Kidney (tissue), 14 donors: ENCODE results near the gene ARSJ. TPM values are rescaled to one million over a fixed set of nuclear protein-coding genes. Genes with fewer than 3 reads are reported as not detected.

Experiments
- DNase-seq, 5 donors: peaks; one replicate each; pipeline ENCODE4 v3.0.0-alpha.2; 2013 to 2020
- FAIRE-seq: peaks from 2 replicates; lab custom pipeline; 2012; peaks lifted over from hg19 to GRCh38; lab: Jason Lieb, UNC
- H3K27ac ChIP-seq, 2 donors: one replicate each; pipeline ENCODE4 v1.7.0; 2013; ENCODE audit warnings: low read depth in 2 of 2, low read length in 2 of 2, inconsistent platforms in 1 of 2
- H3K27me3 ChIP-seq: one replicate; pipeline ENCODE4 v1.7.1; 2013; ENCODE audit warnings: low read length, inconsistent platforms; ENCODE audit not compliant: control insufficient read depth, insufficient read depth
- H3K36me3 ChIP-seq, 3 donors: one replicate each; pipeline versions ENCODE4 v1.7.0 to v1.7.1; 2013; ENCODE audit warnings: low read length in 3 of 3, control low read depth in 1 of 3, inconsistent platforms in 1 of 3; ENCODE audit not compliant: insufficient read depth in 3 of 3, control insufficient read depth in 2 of 3
- H3K4me1 ChIP-seq, 3 donors: one replicate each; pipeline versions ENCODE4 v1.7.0 to v1.7.1; 2013; ENCODE audit warnings: low read length in 3 of 3, inconsistent platforms in 1 of 3, low read depth in 1 of 3; ENCODE audit not compliant: control insufficient read depth in 2 of 3, insufficient read depth in 2 of 3
- H3K4me3 ChIP-seq, 3 donors: one replicate each; pipeline versions ENCODE4 v1.7.0 to v1.8.1; 2013; ENCODE audit warnings: low read length in 3 of 3, control low read depth in 1 of 3, inconsistent platforms in 1 of 3
- H3K9ac ChIP-seq, 3 donors: one replicate each; pipeline versions ENCODE4 v1.7.0 to v1.7.1; 2013; ENCODE audit warnings: low read length in 3 of 3, control low read depth in 1 of 3, inconsistent platforms in 1 of 3
- H3K9me3 ChIP-seq, 3 donors: one replicate each; pipeline versions ENCODE4 v1.7.0 to v1.7.1; 2013; ENCODE audit warnings: low read length in 3 of 3, control low read depth in 1 of 3, inconsistent platforms in 1 of 3; ENCODE audit not compliant: control insufficient read depth in 2 of 3, insufficient read depth in 1 of 3
- CTCF ChIP-seq: IDR thresholded peaks from 3 replicates; pipeline ENCODE4 v1.5.1; 2012; ENCODE audit warnings: mild to moderate bottlenecking, moderate library complexity, borderline replicate concordance; ENCODE audit not compliant: insufficient read depth; ENCODE audit errors: extremely low read depth
- intact Hi-C: fragments of 100-400 bp; cut with DNase I; formaldehyde crosslinking; loops from one replicate; pipeline ENCODE4 v1.11.1; 2022
- polyA plus RNA-seq: library from polyadenylated mRNA; stranded (reverse); fragments of 350-450 nt; fragmentation: Illumina TruSeq; extraction: RNeasy Lipid Tissue Mini Kit (QIAGEN cat#74804); gene quantifications from one replicate; pipeline ENCODE4 v1.2.3, GENCODE V29; 2014; ENCODE audit warnings: low read depth, low replicate concordance; ENCODE audit not compliant: insufficient read depth
- total RNA-seq: library from RNA; stranded (reverse); fragmentation: NEBNext Ultra II Directional; extraction: Animal tissue kit (Norgen Biotek cat#: 25700); gene quantifications from one replicate; pipeline ENCODE4 v1.2.1, GENCODE V29; 2021
- donor health status: control.
- donor health status: control.
- donor health status: control.
- donor health status: control.
- donor health status: control.
- donor health status: DM: yes; HTN: yes; CAD: no.
- donor health status: Normal renal cell carcinoma (clear cell type).

Gene ARSJ
- total and polyA plus RNA-seq, 2 donors from 2014 or later, result 3.6 to 16.7 TPM

- TF ChIP-seq CTCF, result no peak
- FAIRE-seq, result no peak
- Histone ChIP-seq H3K9ac (no peak overlapping the region), H3K27me3 (no peaks in the 10 kb centered on the region), H3K36me3 (no peaks in the 10 kb centered on the region), H3K4me1 (no peaks in the 10 kb centered on the region), H3K27ac (no peak overlapping the region), H3K4me3 (no peak overlapping the region), H3K9me3 (no peaks in the 10 kb centered on the region)
- no peak for DNase-seq
- intact Hi-C loops, result loop anchor here (10.0 kb wide), 1 partner anchor 48 kb away; no protein-coding TSS in a partner anchor
Observed at GRCh38 chr4:113872426-113873260, 106.8 kb downstream of the ARSJ start.

- Histone ChIP-seq H3K27me3 (no peaks in the 10 kb centered on the region), H3K9ac (no peak overlapping the region), H3K4me3 (no peak overlapping the region), H3K9me3 (no peaks in the 10 kb centered on the region), H3K36me3 (no peaks in the 10 kb centered on the region), H3K27ac (no peak overlapping the region), H3K4me1 (no peaks in the 10 kb centered on the region)
- FAIRE-seq (no peak), DNase-seq (no peak)
- TF ChIP-seq CTCF, result no peak
- intact Hi-C loops, result loop anchor here (10.0 kb wide), 1 partner anchor 46 kb away; no protein-coding TSS in a partner anchor
Observed at GRCh38 chr4:113871080-113871479, 108.4 kb downstream of the ARSJ start.

GRCh38 chr4:113869743-113870375 is 109.6 kb downstream of the ARSJ start:
- Histone ChIP-seq H3K27me3 (no peaks in the 10 kb centered on the region), H3K4me3 (no peak overlapping the region), H3K27ac (no peak overlapping the region), H3K9ac (no peak overlapping the region), H3K4me1 (no peaks in the 10 kb centered on the region), H3K9me3 (no peaks in the 10 kb centered on the region), H3K36me3 (no peaks in the 10 kb centered on the region)
- intact Hi-C loops, result loop anchor here (10.0 kb wide), 1 partner anchor 45 kb away; no protein-coding TSS in a partner anchor
- no peak for FAIRE-seq
- TF ChIP-seq CTCF, result no peak
- DNase-seq, result no peak
